ENCODE results near the gene SLC35A4.
"Not testable (repeated sequence)": the region's sequence is repeated elsewhere in the genome, so short reads cannot be mapped to it uniquely, and the experiment has no call there.

SLC35A4 gene

GRCh38 chr5:140588311-140589070, 23.9 kb downstream of the SLC35A4 start:
- DNase-seq (ENCODE audit: low read depth in 2 of 3, low spot score in 2 of 3), result no peak

- no peak for DNase-seq (ENCODE audit: low read depth in 2 of 3, low spot score in 2 of 3)
Measured at GRCh38 chr5:140590861-140591260, 26.2 kb downstream of the SLC35A4 start.

- no peak for DNase-seq (ENCODE audit: low read depth in 2 of 3, low spot score in 2 of 3)
Measured at GRCh38 chr5:140591747-140592372, 27.2 kb downstream of the SLC35A4 start.

GRCh38 chr5:140593070-140593469, 28.4 kb downstream of the SLC35A4 start:
- not testable (repeated sequence) for DNase-seq (ENCODE audit: low read depth in 2 of 3, low spot score in 2 of 3)

DNA sequence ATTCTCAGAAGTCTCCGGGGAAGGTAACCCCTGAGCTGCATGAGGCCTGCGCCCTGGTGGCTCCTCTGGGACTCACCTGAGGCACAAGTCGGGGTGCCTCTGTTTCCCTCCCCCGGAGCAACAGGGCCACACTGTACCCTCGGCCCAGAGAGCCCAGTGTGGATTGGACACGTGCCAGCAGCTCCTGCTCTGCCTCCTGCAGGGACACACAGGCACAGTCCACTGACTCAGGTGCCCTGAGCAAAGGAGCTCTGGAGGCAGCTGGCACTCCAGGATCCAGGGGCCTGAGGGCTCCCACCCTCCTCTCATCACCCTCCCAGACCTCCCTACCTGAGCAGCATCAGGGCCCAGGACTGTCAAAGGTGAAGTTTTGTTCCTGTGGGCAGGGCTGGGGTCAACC, 29.5 kb downstream of the SLC35A4 start:
- DNase-seq (ENCODE audit: low read depth in 2 of 3, low spot score in 2 of 3), result no peak

DNA sequence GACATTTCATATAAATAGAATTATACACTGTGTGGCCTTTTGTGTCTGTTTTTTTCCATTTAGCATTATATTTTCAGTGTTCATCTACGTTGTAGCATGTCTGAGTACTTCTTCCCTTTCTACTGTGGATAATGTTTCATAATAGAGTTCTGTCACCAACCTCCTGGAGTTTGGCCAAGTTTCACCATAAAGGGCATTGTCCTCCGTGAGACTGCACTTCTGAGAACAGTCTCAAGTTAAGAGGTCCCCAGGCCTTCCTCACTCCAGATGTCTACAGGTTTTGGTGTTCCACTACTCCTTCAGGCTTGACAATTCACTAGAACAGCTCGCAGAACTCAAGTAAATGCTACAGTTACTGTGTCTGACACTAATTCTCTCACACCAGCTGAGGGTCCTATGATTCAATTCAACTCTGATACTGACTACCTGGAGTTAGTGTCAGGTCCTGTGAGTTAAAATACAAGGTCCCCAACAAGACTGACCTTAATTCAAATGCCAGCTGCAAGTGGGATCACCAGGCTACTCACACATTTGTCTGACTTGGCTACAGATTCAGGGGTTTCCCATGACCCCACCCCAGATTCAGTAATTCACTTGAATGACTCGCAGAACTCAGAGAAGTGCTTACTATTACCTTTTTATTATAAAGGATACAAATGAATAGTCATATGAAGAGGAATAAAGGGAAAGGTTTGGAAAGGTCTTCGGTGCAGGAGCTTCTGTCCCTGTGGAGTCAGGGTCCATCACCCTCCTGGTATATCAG, 31.1 kb downstream of the SLC35A4 start:
- DNase-seq (ENCODE audit: low read depth in 2 of 3, low spot score in 2 of 3), result no peak

DNA sequence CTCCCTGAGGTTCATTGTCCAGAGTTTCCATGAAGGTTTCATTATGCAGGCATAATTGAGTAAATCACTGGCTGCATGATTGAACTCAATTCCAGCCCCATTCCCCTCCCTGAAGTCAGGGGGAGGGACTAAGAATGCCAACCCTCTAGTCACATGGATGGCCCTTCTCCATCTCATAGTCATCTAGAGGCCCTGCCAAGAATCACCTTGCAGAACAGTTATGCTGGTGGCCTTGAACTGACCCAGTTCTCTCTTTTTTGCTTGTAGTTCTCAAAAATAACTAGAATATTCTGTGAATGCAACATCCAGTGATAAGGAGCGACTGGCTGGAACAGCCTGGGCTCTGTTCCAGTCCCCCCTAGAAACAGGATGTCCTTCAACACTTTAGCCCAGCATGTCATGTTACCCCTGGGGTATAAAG, 31.7 kb downstream of the SLC35A4 start:
- no peak for DNase-seq (ENCODE audit: low read depth in 2 of 3, low spot score in 2 of 3)

DNA sequence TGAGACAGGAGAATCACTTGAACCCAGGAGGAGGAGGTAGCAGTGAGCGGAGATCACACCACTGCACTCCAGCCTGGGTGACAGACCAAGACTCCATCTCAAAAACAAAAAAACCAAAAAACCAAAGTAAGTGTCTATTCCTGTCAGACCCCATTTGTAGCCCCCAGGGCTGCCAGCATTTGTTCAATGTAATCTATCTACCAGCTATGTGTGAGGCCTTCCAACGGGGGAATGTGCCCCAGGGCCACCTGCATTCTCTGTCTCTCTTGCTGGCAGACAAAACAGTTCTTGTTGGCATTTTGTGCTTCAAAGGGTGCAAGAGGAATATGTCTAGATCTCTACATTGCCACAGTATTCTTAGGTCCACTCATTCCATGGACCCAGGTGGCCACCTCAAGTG, 34.2 kb downstream of the SLC35A4 start:
- no peak for DNase-seq (ENCODE audit: low read depth in 2 of 3, low spot score in 2 of 3)

GRCh38 chr5:140600096-140600495, 35.5 kb downstream of the SLC35A4 start:
- no peak for DNase-seq (ENCODE audit: low read depth in 2 of 3, low spot score in 2 of 3)

DNA sequence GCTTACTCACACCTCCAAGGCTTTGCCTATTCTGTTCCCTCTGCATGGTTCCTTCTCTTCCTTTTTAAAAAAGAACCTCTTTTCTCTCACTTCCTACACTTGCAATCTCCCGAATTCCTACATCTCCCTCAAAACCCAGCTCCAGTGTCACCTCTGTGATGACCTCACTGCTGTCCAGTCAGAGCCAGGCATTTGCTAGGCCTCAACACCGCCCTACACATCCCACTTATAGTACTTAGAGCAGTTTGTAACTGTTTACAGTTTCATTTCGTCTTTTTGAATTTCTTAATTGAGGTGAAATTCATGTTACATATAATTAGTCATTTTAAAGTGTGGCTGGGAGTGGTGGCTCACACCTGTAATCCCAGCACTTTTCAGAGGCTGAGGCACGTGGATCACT, 37.5 kb downstream of the SLC35A4 start:
- DNase-seq (ENCODE audit: low read depth in 2 of 3, low spot score in 2 of 3), result no peak

GRCh38 chr5:140603446-140603698, 38.7 kb downstream of the SLC35A4 start:
- DNase-seq (ENCODE audit: low read depth in 2 of 3, low spot score in 2 of 3), result not testable (repeated sequence)

DNA sequence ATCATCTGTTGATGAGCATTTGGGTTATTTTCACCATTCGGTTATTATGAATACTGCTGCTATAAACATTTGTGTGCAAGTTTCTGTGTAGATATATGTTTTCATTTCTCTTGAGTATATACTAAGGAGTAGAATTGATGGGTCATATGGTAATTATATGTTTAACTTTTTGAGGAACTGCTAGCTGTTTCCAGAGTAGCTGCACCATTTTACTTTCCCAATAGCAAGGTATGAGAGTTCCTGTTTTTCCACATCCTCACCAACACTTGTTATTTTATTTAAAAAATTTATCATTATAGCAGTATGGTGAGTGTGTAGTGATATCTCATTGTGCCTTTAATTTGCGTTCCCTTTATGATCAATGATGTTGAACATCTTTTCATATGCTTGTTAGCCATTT, 39.1 kb downstream of the SLC35A4 start:
- no peak for DNase-seq (ENCODE audit: low read depth in 2 of 3, low spot score in 2 of 3)

- no peak for DNase-seq (ENCODE audit: low read depth in 2 of 3, low spot score in 2 of 3)
Measured at GRCh38 chr5:140605879-140606278, 41.3 kb downstream of the SLC35A4 start.

GRCh38 chr5:140607031-140607430, 42.4 kb downstream of the SLC35A4 start:
- DNase-seq (ENCODE audit: low read depth in 2 of 3, low spot score in 2 of 3), result no peak

DNA sequence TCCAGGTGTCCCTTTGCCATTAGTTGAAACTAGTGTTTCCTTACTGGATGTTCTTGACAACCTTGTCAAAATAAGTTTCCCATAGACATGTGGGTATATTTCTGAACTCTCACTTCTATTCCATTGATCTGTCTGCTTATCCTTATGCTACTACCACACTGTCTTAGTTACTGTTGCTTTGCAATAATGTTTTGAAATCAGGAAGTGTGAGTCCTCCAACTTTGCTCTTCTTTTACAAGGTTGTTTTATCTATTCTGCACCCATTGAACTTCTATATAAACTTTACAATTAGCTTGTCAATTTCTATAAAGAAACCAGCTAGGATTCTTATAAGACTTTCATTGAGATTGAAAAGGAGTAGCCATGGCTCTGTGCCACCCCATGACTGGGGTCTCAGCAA, 44.1 kb downstream of the SLC35A4 start:
- DNase-seq (ENCODE audit: low read depth in 2 of 3, low spot score in 2 of 3), result no peak

GRCh38 chr5:140609126-140609525, 44.5 kb downstream of the SLC35A4 start:
- DNase-seq (ENCODE audit: low read depth in 2 of 3, low spot score in 2 of 3), result no peak

DNA sequence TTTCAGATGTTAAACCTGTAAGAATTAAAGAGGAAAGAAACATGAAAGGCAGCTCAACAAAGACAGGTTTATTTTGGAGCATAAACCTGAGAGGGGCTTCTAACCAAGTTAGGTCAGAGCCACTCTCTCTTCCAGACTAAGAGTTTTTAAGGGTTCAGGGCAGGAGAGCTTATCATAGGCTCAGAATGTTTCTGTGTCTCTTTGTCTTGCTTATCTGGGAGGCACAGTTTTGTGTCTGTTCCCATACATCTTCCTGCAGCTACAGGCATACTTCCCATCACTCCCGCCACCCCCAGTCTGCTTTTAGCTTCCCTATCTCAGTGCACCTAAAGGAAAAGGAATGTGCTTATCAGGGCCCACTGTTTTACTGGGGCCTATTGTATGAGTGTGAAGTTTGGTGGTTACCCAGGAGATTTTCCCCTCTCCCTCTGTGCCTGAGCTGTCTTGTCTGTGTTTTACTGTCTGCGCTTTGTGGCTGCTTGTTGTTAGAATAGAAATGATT, 46.4 kb downstream of the SLC35A4 start:
- no peak for DNase-seq (ENCODE audit: low read depth in 2 of 3, low spot score in 2 of 3)
